Uterus (tissue), 4 donors: ENCODE results near the gene COX6A2. TPM values are rescaled to one million over a fixed set of nuclear protein-coding genes. Genes with fewer than 3 reads are reported as not detected.
"Not testable (repeated sequence)": the region's sequence is repeated elsewhere in the genome, so short reads cannot be mapped to it uniquely, and the experiment has no call there.

Experiments used
- DNase-seq, 2 donors: peaks; one replicate each; pipeline ENCODE4 v3.0.0-alpha.2; 2019 to 2020
- H3K27ac ChIP-seq, 2 donors: fragments of 200-600 bp; sonication (generic); 1 replicate in 1 of 2; 2 replicates in 1 of 2; pipeline ENCODE4 v1.5.1; 2016 to 2018
- H3K27me3 ChIP-seq, 2 donors: fragments of 200-600 bp; sonication (generic); one replicate each; pipeline ENCODE4 v1.5.1; 2018 to 2019; ENCODE audit warnings: control low read depth in 1 of 2
- H3K36me3 ChIP-seq, 2 donors: fragments of 200-600 bp; sonication (generic); one replicate each; pipeline ENCODE4 v1.5.1; 2019; ENCODE audit warnings: control low read depth in 1 of 2
- H3K4me1 ChIP-seq, 2 donors: fragments of 200-600 bp; sonication (generic); one replicate each; pipeline ENCODE4 v1.5.1; 2018 to 2019; ENCODE audit warnings: control low read depth in 1 of 2
- H3K4me3 ChIP-seq, 2 donors: fragments of 200-600 bp; sonication (generic); 1 replicate in 1 of 2; 2 replicates in 1 of 2; pipeline ENCODE4 v1.5.1; 2018 to 2019; ENCODE audit warnings: mild to moderate bottlenecking in 1 of 2
- H3K9me3 ChIP-seq, 2 donors: fragments of 200-600 bp; sonication (generic); one replicate each; pipeline ENCODE4 v1.5.1; 2019; ENCODE audit warnings: control low read depth in 1 of 2
- CTCF ChIP-seq, 4 experiments: fragments of 200-600 bp in 2 of 4; fragments of 450-650 bp in 2 of 4; sonication (generic) in 2 of 4; IDR thresholded peaks; one replicate each; pipeline ENCODE4 v1.5.1; 2016 to 2019; ENCODE audit warnings: antibody characterized with exemption in 4 of 4, mild to moderate bottlenecking in 2 of 4, moderate library complexity in 1 of 4
- POLR2A ChIP-seq, 2 donors: fragments of 450-650 bp; IDR thresholded peaks; one replicate each; pipeline ENCODE4 v1.6.1; 2016; ENCODE audit warnings: antibody characterized with exemption in 2 of 2, mild to moderate bottlenecking in 1 of 2, moderate library complexity in 1 of 2
- intact Hi-C: fragments of 100-400 bp; cut with DNase I; formaldehyde crosslinking; loops from one replicate; pipeline ENCODE4 v1.15.1; 2023; ENCODE audit warnings: low total_unique reads
- total RNA-seq, 4 donors: library from RNA; depleted of rRNA in 3 of 4; stranded (reverse); fragments of >200 nt in 3 of 4; gene quantifications; one replicate each; pipeline versions ENCODE4 v1.1.0 to v1.2.4, GENCODE V29; 2014 to 2023
- donor health status: DM: yes; HTN: yes; CAD: no.

COX6A2 gene
- total RNA-seq, 4 donors from 2014 or later: not detected

GRCh38 chr16:31421587-31421986 lies 6.6 kb downstream of the COX6A2 start:
- intact Hi-C loops: no loop called here
- no peak overlapping the region for H3K27ac ChIP-seq
- H3K27me3 ChIP-seq: no peaks in the 10 kb centered on the region
- H3K36me3 ChIP-seq: no peaks in the 10 kb centered on the region
- no peak overlapping the region for H3K4me3 ChIP-seq
- DNase-seq: no peak
- H3K9me3 ChIP-seq: no peaks in the 10 kb centered on the region
- no peak for TF ChIP-seq POLR2A (IDR thresholded peaks at IDR 0.05)
- H3K4me1 ChIP-seq: no peaks in the 10 kb centered on the region

GRCh38 chr16:31420037-31420436 lies 8.1 kb downstream of the COX6A2 start:
- TF ChIP-seq CTCF (IDR thresholded peaks at IDR 0.05): no peak
- TF ChIP-seq POLR2A (IDR thresholded peaks at IDR 0.05): no peak
- Histone ChIP-seq H3K9me3 (no peaks in the 10 kb centered on the region), H3K27ac (no peak overlapping the region), H3K27me3 (no peaks in the 10 kb centered on the region), H3K4me3 (no peak overlapping the region), H3K36me3 (no peaks in the 10 kb centered on the region), H3K4me1 (no peaks in the 10 kb centered on the region)
- intact Hi-C loops: no loop called here
- DNase-seq: no peak

- DNase-seq: no peak
- TF ChIP-seq CTCF (IDR thresholded peaks at IDR 0.05) (no peak), POLR2A (IDR thresholded peaks at IDR 0.05) (no peak)
- H3K36me3 ChIP-seq: no peaks in the 10 kb centered on the region
- no peak overlapping the region for H3K4me3 ChIP-seq
- H3K4me1 ChIP-seq: no peaks in the 10 kb centered on the region
- no peaks in the 10 kb centered on the region for H3K9me3 ChIP-seq
- H3K27ac ChIP-seq: no peak overlapping the region
- no peaks in the 10 kb centered on the region for H3K27me3 ChIP-seq
- intact Hi-C loops: no loop called here
These were observed 10.2 kb downstream of the COX6A2 start for GRCh38 chr16:31417916-31418315.

GRCh38 chr16:31417036-31417435 lies 11.1 kb downstream of the COX6A2 start:
- intact Hi-C loops: not testable (repeated sequence)

GRCh38 chr16:31416371-31416770 lies 11.8 kb downstream of the COX6A2 start:
- Histone ChIP-seq H3K36me3 (no peaks in the 10 kb centered on the region), H3K9me3 (no peaks in the 10 kb centered on the region), H3K27ac (no peak overlapping the region), H3K27me3 (no peaks in the 10 kb centered on the region), H3K4me1 (no peaks in the 10 kb centered on the region), H3K4me3 (no peak overlapping the region)
- no peak for DNase-seq
- intact Hi-C loops: no loop called here
- no peak for TF ChIP-seq CTCF (IDR thresholded peaks at IDR 0.05)
- no peak for TF ChIP-seq POLR2A (IDR thresholded peaks at IDR 0.05)

More at GRCh38 chr16:31417036-31417435, 11.1 kb downstream of the COX6A2 start:
- DNase-seq, H3K27ac ChIP-seq, H3K4me1 ChIP-seq, H3K4me3 ChIP-seq, H3K27me3 ChIP-seq, H3K36me3 ChIP-seq, H3K9me3 ChIP-seq: not testable (repeated sequence)

GRCh38 chr16:31414706-31415105 lies 13.5 kb downstream of the COX6A2 start:
- Histone ChIP-seq H3K4me1 (no peaks in the 10 kb centered on the region), H3K4me3 (no peak overlapping the region), H3K27me3 (no peaks in the 10 kb centered on the region), H3K27ac (no peak overlapping the region), H3K36me3 (no peaks in the 10 kb centered on the region), H3K9me3 (no peaks in the 10 kb centered on the region)
- no peak for TF ChIP-seq CTCF (IDR thresholded peaks at IDR 0.05)
- intact Hi-C loops: no loop called here
- DNase-seq: no peak
